ENCODE data around the gene GPR150.

GPR150 gene

GRCh38 chr5:95599252-95599651 lies 20.6 kb upstream of the GPR150 start:
- no peak for DNase-seq (ENCODE audit: low spot score)
- TF ChIP-seq CTCF (IDR thresholded peaks at IDR 0.05; ENCODE audit: extremely low read depth, missing control alignments): no peak

- no peak for DNase-seq (ENCODE audit: low spot score)
- no peak for TF ChIP-seq CTCF (IDR thresholded peaks at IDR 0.05; ENCODE audit: extremely low read depth, missing control alignments)
These were observed 19.3 kb upstream of the GPR150 start for GRCh38 chr5:95600557-95600956.

- no peak for DNase-seq (ENCODE audit: low spot score)
- TF ChIP-seq CTCF (IDR thresholded peaks at IDR 0.05; ENCODE audit: extremely low read depth, missing control alignments): no peak
These were observed 14.1 kb upstream of the GPR150 start for GRCh38 chr5:95605786-95606185.

GRCh38 chr5:95606419-95606818 lies 13.5 kb upstream of the GPR150 start:
- TF ChIP-seq CTCF (IDR thresholded peaks at IDR 0.05; ENCODE audit: extremely low read depth, missing control alignments): no peak
- DNase-seq (ENCODE audit: low spot score): no peak

- no peak for TF ChIP-seq CTCF (IDR thresholded peaks at IDR 0.05; ENCODE audit: extremely low read depth, missing control alignments)
- no peak for DNase-seq (ENCODE audit: low spot score)
These were observed 10.2 kb upstream of the GPR150 start for GRCh38 chr5:95609711-95610110.

- TF ChIP-seq CTCF (IDR thresholded peaks at IDR 0.05; ENCODE audit: extremely low read depth, missing control alignments): no peak
- DNase-seq (ENCODE audit: low spot score): no peak
These were observed 9.3 kb upstream of the GPR150 start for GRCh38 chr5:95610546-95610945.

GRCh38 chr5:95611396-95611795 lies 8.5 kb upstream of the GPR150 start:
- no peak for DNase-seq (ENCODE audit: low spot score)
- no peak for TF ChIP-seq CTCF (IDR thresholded peaks at IDR 0.05; ENCODE audit: extremely low read depth, missing control alignments)
